Nucleus accumbens (tissue), 56 donors: ENCODE measurements around the gene PIPOX.

ENCODE experiments used
- DNase-seq, 56 donors: peaks; one replicate each; lab custom pipeline; 2025; lab: John Stamatoyannopoulos, UW

Gene PIPOX

DNA sequence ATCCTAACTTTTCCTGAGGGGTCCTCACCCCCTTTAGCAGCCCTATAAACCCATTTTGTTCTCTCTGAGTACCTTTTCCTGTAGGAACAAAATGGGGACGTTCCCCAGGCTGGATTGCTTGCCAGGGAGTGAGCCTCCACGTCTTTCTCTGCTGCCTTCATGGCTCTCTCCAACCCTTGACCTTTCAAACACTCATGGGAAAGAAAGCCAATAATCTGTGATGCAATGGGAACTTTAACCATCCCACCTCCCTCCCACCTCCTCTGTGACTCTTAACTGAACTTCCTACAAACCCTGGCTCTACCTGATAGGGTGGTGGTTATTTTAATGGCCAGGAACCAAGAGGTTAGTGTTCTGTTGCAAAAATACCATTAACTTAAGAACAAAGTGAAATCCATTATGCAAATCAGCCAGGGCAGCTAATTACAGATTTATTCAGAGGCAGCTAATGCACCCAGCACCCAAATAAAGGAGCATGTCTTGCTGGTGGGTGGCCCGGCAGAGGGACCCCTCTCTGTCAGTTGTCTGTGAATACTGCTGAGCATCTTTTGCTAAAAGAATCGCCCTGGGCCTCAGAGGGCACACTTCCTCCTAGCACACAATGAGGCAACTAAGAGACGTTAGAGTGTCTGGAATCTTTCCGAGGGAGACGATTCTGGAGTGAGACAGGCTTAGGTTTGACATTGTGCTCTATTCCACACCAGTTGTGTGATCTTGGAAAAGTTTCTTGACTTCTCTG lies 3.0 kb downstream of the PIPOX start:
- DNase-seq: no peak

DNA sequence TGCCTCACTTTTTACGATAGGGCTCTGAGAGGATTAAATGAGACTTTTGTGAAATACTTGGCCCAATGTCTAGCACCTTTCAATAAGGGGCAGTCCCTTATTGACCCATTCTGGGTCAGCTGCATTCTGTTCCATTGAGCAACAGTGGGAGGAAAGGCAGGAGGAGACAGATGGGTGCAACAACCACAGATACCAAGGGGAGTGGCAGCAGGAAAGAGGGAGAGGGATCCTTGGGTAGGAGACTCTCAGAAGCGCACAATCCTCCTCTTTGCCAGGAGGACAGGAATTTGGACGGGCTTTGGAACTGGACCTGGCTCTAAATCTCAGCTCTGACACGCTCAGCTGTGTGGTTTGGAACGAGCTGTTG lies 3.5 kb downstream of the PIPOX start:
- no peak for DNase-seq

DNA sequence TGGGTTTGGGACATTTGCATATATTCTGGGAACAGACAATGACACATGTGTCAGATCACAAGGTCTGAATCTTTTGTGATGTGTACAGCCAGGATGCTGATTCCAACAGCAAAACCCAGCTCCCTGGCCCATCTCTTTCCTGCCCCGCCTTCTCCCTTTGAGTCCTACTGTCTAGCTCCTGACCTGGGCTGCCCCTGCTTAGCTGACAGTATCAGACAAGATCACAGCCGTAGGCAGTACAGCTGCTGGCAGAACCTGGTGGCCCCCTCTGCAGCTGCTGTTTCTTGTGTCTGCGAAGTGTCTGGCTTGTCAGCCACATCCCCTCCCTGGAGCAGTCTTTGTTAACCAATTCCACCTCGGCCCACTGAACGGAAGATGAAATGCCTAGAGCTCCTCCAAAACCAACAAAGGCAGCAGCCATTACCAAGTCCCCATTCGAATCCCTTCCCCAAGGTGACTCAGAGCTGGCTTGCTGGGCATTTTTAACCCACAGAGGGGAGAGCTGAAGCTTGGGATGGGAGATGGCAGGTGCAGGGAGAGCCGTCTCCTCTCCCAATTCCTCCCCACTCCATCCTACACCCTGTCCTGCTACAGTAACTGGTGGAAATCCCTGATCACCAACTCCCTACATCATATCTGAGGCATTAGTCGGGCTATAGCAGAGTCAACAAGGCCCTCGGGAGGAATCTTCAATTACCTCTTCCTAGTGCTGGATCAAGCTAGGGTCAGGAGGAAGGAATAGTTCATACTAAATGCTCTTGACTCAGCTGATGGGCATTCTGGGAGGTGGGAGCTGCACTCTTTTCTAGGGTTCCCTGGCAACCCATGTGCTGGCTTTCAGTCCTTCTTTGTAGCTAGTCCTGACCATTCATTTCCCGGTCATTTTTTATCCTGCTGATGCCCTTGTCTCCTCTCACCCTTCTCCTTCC lies 5.8 kb downstream of the PIPOX start:
- peak in 1 of 56 donors; percentile 16 for DNase-seq

DNA sequence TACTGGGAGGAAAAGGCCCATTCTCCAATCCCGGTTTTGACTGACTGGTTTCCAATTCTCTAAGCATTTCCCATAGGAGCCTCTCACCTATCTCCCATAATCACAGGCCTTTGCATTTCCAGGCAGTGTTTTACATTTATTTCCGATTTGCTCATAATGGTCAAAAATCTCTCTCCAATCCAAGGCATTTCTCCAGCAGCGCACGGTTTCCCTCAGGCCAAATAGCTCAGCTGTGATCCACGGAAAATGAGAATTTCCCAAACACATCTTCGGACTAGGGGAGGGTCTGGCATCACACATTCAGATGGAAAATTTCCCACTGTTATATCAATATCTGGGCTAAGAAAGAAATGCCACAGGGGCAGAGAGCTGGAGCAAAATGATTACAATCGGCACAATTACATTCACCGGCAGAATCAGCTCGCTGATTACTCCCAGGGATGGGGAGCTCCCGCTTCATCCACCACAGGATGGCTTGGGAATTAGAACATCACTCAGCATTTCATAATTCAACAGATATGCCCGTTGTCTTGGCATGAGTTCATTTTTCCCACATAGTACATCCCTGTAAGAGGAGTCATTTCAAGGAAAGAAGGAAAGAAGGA lies 6.7 kb downstream of the PIPOX start:
- no peak for DNase-seq

DNA sequence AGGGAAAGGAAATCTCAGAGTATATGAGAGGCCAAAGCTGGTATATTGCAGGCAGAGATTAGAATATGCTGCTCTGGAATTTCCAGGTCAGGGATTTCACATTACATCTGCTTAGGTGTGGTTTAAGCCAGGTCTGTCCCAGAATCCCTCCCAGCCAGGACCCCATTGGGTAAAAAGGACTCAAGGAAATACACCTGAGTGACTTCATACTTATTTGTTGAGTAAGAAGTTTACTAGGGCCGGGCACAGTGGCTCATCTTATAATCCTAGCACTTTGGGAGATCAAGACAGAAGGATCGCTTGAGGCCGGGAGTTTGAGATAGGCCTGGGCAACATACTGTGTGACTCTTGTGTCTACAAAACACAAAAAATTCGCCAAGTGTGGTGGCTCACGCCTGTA lies 7.2 kb downstream of the PIPOX start:
- DNase-seq: no peak

DNA sequence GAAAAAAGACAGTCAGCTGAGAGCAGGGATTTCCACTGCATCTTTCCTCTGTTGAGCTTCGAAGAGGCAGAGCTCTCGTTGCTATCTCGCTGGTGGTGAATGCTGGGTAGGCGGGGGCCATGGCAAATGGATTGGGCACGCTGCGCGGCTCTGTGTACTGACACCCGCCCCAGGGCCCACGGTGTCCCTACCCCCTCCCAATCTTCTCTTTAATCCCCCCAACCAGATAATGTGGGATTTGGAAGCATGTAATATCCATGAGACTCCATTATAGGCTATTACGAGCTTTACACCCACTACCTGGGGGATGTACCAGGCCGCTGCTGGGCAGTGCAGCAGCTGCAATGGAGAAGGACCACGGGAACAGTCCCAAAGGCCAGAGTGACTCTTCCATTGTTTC lies 8.3 kb downstream of the PIPOX start:
- DNase-seq: no peak

DNA sequence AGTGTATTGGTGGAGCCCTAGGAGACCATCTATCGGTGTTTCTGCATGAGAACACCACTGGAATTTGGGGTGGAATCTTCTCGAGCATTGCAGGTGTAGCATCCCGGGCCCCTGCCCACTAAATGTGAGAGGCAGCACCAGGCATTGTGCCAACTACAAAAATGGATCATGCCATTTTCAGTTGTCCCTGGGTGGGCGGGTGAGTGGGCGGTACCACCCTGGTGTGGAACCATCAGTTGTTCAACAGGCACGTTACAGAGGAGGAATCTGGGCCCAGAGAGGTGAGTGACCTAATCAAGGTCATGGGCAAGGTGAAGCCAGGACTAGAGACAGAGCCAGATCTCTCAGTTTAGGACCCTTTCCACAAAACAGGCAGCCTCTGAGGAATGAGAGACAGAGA lies 8.8 kb downstream of the PIPOX start:
- DNase-seq: peak in 1 of 56 donors; percentile 27

DNA sequence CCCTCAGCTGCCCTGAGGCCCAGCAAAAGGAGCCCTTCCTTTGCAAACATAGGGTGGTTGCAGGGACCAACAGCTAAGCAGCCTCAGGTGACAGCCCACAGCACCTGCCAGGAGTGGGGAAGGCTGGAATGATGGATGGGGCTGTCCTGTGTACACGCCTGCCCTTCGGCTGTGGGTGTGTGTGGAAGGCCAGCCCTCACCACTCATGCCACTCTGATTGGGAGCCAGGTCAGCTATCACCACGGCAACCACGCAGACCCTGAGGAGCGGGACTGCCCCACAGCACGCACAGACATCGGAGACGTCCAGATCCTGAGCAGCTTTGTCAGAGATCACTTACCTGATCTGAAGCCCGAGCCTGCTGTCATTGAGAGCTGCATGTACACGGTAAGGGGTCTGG lies 11.9 kb downstream of the PIPOX start:
- no peak for DNase-seq

DNA sequence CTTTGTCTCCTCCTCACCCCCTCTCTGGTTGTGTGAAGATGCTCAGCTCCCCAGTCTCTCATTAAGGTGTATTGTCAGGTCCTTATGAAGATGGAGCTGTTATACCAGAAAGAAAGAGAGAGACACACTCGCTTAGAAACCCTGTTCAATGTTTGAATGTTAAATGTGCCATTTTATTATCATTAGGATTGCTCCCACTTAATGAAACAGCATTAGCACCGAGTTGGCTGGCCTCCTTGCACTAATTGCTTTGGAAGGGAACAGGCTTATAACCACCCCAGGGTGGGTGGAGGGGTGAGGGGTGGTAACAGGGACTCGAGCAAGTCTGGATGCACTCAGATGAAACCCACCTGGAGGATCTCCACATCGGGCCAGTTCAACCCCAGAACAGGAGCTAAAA lies 14.4 kb downstream of the PIPOX start:
- DNase-seq: no peak

DNA sequence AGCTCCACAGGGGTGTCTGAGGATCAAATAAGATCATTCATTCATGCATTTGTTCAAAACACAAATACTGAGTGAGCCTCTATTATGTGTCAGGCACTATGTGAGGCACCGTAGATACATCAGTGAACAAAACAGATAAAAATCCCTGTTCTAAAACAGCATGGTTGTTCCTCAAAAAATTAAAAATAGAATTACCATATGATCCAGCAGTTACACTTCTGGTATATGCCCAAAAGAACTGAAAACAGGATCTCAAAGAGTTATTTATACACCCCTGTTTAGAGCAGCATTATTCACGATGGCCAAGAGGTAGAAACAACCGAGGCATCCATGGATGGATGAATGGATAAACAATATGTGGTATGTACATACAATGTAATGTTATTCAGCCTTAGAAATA lies 15.4 kb downstream of the PIPOX start:
- no peak for DNase-seq

DNA sequence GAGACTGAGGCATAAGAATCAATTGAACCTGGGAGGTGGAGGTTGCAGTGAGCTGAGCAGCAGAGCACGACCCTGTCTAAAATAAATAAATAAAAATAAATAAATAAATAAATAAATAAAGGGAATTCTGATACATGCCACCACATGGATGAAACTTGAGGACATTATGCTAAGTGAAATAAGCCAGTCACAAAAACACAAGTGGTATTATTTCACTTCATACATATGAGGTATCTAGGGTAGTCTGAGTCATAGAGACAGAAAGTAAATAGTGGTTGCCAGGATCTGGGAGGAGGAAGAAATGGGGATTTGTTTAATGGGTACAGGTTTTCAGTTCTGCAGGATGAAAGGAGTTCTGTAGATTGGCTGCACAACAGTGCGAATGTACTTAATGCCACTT lies 16.3 kb downstream of the PIPOX start:
- no peak for DNase-seq

DNA sequence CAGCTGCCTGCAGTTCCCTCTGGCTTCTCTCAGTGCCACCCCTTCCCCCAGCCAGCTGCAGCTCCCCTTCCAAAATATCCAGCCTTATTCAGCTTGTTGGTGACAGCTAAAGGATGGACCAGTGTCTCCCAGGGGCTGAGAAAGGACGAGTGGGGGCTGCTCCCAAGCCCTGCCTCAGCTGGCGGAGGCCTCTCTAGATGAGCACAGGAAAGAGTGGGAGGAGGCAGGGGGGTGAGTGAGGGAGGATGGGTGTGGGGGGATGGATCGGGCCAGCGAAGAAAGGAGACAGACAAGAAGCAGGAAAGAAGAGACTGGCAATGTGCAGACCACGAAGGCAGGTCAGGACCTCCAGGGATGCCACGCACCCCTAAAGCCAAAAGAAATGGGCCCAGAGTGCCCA lies 17.5 kb downstream of the PIPOX start:
- peak in 2 of 56 donors; percentile 22 to 31 for DNase-seq

DNA sequence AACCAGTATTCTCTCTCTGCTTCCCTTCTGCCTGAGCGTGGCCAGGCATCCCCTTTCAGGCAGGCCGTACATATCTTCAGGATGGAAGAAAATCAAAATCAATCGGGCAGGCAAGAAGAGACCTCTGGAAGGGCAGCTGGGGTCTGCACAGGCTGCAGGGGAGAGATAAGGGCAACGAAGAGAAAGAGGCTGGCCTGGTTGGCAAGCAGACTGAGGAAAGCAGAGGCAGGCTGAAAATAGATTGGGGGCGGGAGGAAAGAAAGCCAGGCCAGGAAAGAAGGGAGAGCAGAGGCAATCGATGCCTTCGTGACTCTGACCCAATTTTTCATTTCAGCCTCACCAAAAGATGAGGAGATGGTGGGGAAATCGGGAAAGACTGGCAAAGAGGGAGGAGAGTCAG lies 18.1 kb downstream of the PIPOX start:
- peak in 5 of 56 donors; percentile 15 to 46 (median 21) for DNase-seq

DNA sequence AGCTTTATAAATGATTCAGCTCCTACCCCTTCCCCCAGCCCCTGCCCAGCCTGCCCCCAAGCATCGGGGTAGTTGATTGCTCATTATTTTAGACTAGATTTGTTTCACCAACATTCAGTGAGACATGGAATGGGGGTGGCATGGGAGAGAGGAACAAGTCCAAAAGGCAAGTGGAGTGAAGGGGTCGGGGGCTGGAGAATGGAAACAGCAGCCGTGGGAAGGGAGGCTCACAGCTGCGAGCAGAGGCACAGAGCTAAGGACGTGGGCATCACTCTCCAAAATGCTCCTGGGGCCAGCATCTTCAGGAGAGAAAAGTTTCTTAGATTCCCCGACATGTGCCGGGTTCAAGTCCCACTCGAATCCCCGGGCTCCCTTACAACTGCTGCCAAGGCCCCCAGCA lies 19.3 kb downstream of the PIPOX start:
- DNase-seq: no peak

DNA sequence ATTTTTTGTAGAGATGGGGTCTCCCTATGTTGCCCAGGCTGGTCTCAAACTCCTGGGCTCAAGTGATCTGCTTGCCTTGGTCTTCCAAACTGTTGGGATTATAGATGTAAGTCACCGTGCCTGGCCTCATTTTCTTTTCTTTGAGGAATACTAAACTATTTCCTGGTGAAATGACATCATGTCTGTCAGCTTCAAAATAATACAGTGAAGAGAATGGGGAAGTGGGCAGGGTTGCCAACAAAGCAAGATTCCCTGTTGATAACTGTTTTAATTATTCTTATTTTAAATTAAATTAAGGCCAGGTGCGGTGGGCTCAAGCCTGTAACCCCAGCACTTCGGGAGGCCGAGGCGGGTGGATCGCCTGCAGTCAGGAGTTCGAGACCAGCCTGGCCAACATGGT lies 21.1 kb downstream of the PIPOX start:
- no peak for DNase-seq

DNA sequence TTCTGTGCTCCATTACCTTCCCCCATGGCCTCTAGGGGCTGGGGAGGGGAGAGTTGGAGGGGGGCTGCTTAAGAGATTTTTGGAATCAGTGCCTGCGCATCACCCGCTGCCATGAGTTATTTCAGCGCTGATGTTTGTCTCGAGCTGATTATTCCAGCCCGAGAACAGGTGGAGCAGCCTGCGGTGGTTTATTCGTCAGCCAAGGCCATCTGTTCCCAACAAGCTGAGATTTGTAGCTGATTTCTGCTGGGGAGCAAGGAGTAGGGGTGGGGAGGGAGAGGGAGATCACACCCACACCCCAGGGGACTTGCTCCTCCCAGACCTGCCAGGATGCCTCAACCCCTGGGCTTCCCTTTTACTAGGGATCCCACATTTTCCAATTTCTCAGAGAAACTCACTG lies 23.1 kb downstream of the PIPOX start:
- DNase-seq: peak in 2 of 56 donors; percentile 29 to 32

DNA sequence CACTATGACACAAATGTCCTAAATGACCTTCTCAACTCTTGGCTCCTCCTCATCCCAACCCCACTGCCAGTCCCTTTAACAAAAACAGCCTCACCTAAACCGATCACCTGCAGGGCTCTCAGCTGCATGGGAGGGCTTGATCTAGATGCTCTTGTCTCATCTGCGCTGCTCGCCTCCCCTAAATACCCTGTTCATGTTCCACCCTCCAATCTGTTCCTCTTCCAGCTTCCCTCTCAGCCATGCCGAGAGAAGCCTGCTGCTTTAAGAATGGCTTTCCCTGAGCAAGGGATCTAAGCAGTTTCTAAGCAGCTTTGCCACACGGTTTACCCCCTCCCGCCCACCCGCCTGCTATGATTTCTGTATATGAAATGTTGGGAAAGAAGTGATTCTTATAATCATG lies 23.7 kb downstream of the PIPOX start:
- DNase-seq: peak in 2 of 56 donors; percentile 36 to 56

DNA sequence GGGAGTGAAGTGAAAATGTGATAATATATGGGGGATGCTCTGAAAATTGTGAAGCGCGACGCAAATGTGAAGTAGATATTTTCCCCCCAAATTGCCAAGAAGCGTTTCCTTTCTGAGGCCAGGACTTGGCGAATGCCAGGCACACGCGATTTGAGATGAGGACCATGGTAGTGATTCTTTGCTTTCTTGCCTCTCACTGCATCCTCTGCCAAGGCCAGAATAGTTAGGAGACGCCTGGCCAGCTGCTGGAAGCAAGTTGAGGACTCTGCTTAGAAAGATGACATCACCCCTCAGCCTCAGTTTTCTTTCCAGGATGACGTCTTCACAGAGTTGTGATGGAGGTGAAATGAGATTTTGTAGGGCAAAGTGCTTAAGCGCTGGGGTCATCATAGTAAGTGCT lies 25.9 kb downstream of the PIPOX start:
- DNase-seq: peak in 1 of 56 donors; percentile 20

DNA sequence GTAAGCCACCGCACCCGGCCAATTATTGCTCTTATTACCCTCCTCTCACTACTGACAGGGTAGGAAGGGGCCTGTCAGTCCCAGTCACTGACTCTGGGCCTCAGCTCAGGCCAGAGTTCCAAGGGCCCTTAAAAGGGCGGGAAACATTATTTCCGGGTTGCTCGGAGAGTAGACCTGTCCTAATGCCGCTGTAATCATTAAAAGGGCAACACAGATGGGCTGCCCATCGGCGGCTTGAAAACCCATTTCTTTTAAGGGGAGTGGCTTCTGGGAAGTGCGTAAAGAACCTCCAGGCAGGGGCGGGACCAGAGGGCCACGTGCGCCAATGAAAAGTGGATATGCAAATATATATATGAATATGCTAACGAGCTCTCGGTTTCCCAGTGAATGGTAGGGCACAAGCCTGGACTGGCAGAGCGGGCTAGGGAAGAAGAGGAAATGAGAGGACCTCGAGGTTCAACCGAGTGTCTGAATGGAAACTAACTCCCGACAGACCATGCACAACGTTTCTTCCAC lies 26.6 kb downstream of the PIPOX start:
- peak in 1 of 56 donors; percentile 31 for DNase-seq

DNA sequence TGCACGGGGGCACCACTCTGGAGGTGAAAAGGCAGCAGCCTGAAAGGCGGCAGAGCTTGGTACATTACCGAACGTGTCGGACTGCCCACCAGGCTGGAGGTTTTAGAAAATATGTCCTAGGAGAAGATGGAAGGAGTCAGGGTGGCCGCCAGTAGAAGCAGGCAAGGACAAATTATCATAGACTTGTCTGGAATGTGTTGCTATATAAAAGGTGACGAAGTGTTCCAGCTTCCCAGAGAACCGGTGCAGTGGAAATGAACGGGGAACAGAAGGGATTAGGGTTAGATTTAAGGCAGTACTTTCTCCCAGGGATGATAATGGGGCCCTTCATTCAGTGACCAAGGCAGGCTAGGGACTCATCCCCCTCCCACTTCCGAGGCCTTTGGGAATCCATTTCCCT lies 27.4 kb downstream of the PIPOX start:
- DNase-seq: no peak

DNA sequence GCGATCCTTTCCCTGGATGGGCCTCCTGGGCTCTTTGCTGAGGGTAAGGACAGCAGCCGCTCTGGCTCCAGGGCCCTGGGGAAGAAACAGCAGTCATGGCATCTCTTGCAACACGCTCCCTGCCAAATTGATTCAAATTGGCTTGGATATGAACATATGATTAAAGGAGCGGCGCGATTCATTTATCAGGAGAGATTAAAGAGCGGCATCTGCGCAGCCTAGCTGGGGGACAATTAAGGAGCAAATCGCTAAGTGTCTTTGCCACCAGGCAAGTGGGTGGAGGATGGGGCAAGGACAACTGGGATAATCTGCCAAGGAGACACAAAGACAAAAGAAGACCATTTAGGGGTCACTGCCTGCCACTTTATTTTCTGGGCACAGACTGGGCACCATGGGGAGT lies 27.8 kb downstream of the PIPOX start:
- DNase-seq: no peak
